Medulla oblongata (tissue), 1 donor: ENCODE measurements around the gene PRIMA1.

Experiments
- DNase-seq: peaks from one replicate; pipeline ENCODE4 v3.0.0-alpha.2; 2015; ENCODE audit errors: extremely low spot score

PRIMA1 gene

DNA sequence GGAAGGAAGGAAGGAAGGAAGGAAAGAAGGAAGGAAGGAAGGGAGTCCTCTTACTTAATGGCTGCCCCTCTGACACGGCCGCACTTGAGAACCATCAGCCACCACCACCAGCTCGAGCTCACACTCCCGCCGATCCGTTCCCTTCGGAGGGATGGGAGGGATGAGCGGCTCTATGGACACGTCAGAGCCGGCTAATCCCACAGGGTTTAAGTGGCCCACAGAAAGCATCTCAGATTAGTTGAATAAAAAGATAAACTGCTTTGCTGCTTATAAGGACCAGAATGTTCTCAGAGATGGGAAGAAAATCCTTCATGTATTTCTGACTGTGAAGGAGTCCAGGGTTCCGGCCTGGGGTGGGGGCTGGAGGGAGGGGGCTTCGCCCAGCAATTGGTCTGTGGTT, 31.1 kb downstream of the PRIMA1 start:
- DNase-seq = no peak

DNA sequence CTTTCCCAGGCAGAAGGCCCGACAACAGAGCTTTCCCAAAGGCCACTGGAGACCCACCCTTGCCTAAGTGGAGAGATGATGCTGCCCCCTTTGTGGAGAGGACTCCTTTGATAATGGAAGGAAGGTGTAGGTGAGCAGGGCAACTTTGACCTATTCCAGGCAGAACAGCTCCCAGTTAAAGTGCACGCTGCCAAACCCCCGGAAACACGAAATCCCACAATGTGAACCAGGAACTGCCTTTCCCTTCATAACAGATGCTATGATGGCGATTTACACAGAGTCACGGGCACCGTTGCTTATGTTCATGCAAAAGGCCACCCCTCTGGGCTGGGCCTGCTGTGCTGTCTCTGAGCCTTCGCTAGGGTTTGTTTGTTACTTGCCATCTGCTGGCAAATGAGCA, 34.6 kb downstream of the PRIMA1 start:
- DNase-seq = no peak

DNA sequence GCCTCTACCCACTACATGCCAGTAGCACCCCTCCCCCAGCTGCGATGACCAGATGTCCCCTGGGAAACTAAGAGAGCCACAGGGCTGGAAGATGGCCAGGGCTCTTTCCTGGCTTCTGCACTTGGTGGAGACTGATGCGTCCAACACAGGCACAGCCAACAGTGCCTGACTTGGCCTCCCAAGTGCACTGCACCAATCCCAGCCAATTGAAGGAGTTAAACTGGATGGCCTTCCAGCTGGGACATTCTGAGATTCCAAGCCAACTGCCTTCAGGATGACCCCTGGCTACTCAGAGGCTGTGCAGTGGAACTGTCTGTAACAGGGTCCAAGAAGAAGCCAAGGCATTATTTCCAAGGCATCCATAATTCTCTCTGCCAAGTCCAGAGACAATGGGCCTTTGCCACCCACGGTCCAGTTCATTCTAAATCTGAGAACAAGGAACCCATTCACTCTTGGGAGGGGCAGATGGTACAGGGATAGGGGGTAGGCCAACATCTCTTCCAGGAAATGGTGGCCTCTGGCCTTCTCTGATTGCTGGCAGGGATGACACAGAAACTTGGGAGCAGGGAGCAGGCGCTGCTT, 35.2 kb downstream of the PRIMA1 start:
- peak; percentile 98 for DNase-seq

DNA sequence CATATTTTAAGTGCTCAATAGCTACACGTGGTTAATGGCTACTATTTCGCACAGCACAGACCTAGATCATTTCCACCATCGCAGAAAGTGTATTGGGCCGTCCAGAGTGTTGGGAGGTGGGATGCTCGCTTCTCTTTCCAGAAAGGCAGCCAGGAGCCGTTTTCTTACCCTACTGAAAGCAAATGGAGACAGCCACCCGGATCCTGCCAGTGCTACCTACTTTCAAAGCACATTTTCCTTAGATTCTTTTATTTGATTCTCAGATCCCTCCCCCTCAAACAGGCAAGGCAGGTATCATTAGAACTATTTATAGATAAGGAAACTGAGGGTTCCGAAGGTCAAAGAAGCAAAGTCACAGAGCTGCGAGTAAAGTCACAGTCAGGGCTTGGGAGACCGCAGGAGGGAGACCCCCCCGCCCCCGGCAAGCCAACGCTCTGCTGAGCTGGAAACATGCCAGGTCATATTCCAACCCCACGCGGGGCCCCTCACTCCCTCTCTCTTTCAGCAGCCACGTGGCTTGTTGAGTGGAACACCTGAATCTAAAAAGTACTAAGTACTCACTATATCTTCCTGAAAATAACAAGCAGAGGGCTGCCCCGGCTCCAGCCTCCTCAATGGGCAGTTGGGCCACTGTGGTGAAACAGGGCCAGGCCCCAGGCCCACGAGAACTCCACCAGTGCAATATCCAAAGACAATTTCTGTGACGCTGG, 36.2 kb downstream of the PRIMA1 start:
- DNase-seq = no peak

DNA sequence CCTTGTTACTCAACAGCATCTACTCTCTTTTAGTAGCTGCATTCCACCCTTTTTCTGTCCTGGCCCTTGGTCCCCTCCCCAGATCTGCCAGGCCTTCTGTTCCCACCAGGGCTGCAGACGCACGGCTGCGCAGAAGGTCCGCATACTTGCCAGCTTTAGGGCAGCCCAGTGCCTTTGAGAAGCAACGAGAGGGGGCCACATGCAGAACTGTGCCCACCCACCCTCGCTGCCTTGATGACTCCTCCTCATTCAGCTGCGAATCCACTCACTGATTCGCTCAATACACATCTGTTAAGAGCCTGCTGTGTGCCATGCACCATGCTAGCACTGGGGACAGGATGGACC, 39.2 kb downstream of the PRIMA1 start:
- DNase-seq = no peak

DNA sequence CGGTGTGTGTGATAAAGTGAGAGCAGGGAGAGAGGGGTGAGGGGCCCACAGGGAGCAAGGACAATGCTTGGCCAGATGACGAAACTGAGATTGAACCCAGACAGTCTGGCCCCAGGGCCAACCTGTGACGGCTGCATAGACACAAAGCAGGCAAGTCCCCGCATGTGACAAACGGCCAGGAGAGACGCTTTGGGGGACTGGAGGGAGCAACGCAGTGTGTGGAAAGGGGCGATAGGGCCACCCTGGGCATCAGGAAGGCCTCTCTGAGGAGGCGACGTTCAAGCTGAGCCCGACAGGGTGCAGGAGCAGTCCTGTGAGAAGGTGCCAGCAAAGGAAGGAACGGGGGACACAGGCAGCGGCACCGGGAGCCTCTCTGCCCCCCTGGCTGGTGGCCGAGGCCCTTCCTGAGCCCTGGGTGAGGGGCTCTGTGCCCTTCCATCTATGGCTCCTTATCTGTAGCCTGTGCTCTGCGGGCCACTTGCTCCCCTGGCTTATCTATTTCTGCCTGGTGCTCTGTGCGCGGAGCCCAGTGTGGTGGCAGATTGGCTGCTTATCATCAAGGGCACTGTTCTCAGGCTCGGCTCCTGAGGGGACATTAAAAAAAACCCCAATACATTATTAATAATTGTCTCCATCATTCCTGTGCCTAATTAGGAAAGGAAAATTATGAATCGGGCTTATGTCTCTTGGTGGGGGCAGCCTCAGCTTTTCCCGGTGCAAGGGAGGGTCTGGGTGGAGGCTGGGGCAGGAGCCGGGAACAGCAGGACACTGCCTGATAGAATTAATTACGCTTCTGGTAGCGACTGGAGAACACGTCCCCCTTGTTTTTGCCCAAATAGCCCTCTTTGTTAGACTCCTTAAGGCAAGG, 39.8 kb downstream of the PRIMA1 start:
- peak; percentile 48 for DNase-seq

DNA sequence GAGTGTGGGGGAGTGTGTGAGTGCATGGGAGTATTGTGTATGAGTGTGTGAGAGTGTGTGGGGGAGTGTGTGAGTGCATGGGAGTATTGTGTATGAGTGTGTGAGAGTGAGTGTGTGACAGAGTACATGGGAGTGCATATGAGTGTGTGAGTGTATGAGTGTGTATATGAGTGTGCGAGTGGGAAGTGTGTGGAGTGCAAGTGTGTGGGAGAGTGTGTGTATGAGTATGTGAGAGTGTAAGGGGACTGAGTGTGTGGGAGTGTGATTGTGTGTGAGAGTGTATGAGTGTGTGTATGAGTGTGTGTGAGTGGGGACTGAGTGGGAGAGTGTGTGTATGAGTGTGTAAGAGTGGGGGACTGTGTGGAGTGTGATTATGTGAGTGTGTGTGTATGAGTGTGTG, 40.7 kb downstream of the PRIMA1 start:
- DNase-seq = no peak

DNA sequence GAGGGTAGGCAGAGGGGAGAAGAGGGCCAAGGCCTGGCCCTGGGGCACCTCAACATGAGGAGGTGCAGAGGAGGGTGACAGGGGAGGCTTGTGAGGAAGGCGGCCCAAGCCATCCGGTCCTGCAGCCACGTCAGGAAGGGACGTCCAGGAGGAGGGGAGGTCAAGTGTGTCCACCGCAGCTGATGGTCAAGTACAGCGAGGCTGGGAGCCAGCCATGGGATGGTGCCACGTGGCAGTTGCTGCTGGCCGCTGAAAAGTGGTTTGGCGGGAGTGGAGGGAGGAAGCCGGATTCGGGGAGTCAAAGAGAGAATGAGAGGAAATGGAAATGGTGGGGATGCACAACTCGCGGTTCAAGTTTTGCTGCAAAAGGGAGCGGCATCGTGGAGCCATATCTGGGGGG, 41.2 kb downstream of the PRIMA1 start:
- peak; percentile 78 for DNase-seq

DNA sequence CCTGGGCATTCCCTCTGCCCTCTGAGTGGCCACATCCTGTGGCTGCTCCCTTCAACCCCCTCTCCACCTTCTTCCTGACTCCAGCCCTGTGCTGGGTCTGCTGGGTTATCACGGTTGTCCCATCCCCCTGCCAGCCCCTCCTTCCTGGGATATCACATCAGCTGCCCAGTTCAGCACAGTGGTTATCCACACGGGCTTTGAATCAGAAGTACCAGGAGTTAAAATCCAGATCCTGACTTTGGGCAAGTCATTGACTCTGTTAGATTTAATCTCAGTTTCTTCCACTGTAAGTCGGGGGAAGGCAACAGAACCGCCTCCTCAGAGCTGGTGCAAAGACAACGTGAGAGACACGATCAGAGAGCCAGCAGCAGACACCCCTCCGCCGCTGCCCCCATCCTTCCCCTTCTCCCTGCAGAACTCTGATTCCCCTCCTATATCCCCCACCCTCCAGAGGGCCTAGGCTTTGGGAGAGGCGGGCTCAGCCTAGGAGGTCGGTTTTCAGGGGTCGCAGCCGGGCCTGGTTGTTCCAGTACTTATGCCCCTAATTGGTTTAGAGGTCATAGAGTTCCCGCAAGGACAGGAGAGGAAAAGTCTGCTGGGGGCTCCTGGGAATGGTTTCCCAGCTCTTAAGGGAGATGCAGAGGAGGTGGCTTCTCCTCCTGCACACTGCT, 42.5 kb downstream of the PRIMA1 start:
- DNase-seq = no peak

DNA sequence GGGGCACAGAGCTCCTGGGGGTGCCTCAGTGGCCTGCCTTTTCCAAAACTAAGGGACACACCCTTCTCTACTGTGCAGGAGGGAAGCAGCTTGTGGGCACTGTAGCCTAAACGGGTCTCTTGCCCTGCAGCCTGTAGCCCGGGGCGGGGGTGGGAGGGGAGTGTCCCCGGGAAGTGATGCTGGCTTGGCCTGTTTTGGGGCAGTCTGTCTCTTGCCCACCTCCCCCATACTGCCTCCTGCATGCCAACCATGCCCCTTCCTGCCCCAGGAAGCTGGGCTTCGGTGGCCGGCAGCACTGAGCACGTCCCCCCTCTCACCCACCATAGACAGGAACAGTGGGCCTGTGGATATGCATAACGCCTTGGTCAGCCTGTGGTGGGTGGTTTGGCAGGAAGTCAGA, 43.4 kb downstream of the PRIMA1 start:
- no peak for DNase-seq

DNA sequence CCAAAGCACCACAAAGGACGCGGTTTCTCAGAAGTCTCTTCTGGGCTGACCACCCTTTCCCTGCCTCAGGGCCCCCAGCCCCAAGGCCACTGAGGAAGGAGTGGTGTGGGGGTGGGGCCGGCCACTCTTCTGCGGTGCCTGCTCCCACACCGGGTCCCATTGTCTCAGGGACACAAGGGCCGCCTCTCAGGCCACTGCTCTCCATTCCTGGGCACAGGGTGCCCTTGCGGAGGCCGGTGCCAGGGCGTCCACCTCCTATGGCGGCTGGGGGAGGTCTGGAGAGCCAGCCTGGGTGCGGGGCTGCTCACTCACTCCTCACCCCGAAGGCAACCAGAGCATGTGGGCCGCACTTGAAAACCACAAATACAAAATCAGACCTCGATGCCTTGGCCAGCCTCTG, 44.1 kb downstream of the PRIMA1 start:
- peak; percentile 82 for DNase-seq

DNA sequence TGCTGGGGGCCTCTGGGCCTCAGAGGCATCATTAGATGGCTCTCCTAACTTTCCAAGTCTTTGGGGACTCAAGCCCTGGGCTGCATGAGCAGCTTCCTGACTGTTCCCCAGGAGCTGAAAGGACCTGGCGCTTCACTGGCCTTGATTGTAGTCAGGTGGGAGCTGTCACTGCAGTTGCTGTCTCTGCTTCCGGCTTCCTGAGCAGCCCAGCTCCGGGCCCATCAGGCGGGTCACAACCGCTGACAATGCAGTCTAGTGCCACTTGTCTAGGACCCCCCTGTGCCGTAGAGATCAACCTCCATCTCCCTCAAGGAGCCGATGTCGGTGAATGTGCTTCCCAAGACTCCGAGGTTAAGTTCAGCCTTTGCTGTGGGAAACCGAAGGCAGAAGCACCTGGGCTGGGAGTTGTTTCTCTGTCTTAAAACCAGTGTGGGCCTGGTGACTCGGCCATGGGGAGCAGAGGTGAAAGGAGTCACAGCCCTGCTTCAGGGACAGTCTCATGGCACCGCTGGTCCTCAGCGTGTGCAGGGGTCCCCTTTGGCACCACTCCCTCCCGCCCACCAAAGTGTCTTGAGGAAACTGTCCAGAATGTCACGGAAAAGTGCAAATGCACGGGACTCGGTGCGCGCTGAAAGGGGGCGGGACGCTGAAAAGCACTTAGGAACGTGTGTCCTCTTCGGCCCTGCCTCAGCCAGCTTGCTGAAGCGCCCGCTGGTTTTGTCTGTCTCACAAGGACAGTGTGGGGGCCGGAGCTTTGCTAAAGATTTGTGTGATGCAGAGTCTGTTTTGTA, 44.8 kb downstream of the PRIMA1 start:
- DNase-seq = no peak

DNA sequence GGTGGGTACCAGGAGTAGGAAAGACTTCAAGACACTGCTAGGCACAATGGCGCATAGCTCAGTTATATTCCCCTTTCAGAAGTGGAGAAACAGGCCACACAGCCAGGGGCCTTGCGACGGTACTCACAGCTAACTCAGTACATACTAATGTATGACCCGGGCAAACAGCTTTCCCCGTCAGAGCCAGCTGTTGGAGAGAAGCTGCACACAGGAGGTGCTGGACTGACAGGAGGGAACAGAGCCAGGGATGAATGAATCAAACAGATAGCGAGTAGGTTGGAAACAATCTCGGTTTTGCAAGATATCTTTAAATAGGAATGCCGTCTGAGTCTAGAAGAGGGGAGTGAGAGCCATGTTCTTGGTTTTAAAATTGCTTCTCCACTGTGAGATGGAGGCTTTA, 45.5 kb downstream of the PRIMA1 start:
- no peak for DNase-seq

DNA sequence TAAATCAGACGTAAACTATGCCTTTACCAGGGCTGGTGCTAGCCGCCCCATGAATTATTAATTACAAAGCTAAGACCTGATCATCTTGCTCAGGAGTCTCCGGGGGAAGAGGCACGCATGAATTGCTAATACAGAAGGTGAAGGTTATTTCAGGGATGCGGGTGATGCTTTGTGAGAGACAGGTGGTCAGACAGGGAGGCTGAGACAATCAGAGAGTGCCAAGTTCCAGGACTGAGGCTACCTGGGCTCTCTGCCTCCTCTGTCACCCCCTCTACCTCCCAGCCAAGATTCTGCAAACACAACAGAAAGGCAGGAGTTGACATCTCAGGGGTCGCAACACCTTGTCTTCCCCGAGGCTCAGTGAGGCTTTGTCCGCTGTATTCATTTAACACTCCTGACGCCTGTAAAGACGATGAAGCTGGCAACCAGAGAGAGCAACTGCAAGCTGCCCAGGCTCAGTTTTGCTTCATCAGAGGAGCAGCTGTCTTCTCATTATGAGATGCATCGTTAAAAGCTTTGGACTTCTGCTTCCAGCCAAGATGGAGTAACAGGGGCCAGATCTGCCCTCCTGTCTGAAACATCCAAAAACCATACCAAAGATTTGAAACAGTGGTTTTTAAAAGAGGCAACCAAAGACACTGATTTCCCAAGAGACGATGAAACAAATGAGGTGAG, 46.6 kb downstream of the PRIMA1 start:
- no peak for DNase-seq

DNA sequence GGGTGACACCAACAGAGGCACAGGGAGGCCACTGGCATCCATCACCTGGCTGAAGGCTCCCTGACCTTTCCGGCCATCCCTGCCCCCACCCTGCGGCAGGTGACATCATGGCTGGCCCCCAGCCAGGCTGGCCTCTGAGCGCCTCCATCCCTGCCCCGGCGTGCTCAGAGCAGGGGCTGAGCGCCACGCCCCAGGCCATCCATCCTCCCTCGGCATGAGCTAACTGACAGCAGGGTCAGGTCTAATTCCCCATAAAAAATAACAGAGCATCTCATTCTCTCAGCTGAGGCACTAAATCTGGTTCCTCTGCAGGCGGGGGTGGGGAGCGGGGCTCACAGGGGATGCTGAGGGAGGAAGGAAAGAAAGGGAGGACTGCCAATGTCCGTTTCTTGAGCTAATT, 50.7 kb downstream of the PRIMA1 start:
- DNase-seq = no peak

DNA sequence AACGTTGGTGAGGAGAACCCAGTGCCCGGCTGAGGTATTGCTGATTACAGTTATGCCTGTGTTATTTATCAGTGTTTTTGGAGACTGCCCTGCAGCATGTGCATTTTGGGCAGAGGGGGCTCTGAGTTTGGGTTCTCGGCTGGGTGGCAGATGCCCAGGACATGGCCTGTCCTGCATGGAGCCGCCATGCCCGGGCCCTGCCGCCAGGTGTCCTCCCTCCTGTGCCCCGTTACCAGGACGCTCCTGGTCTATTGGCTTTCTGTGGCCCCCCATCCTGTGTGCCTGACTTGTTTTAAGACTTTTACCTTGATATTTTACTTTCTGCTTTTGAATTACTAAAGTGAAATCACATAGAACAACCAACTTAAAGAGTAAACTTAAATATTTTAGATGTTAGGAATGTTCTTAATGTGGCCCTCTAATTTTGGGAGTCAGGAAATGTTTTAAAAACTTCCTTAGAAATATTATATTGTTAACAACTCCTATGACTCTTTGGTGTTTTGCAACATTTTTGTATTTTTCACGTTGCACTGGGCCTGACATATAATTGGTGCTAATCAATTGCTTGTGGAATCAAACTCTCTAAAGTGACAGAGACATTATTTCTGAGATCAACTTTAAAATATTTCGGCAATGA, 51.8 kb downstream of the PRIMA1 start:
- no peak for DNase-seq

DNA sequence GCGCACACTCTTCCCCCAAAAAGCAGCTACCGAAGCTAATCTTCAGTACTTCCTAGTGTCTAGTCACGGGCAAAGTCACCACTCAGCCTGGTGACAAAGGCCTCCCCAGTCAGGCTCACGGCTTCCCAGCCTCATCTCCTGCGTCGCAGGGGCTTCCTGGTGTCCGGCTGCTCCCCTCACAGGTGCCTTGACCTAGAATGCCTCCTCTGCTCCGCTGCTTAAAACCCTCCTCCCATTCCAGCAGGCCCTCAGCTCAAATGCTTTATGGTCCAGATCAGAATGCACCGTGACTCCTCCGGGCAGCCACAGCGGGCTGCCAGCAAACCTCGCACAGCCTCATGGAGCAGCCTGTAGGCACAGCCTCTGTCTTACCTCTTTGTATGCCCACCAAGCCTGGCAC, 53.1 kb downstream of the PRIMA1 start:
- DNase-seq = no peak

DNA sequence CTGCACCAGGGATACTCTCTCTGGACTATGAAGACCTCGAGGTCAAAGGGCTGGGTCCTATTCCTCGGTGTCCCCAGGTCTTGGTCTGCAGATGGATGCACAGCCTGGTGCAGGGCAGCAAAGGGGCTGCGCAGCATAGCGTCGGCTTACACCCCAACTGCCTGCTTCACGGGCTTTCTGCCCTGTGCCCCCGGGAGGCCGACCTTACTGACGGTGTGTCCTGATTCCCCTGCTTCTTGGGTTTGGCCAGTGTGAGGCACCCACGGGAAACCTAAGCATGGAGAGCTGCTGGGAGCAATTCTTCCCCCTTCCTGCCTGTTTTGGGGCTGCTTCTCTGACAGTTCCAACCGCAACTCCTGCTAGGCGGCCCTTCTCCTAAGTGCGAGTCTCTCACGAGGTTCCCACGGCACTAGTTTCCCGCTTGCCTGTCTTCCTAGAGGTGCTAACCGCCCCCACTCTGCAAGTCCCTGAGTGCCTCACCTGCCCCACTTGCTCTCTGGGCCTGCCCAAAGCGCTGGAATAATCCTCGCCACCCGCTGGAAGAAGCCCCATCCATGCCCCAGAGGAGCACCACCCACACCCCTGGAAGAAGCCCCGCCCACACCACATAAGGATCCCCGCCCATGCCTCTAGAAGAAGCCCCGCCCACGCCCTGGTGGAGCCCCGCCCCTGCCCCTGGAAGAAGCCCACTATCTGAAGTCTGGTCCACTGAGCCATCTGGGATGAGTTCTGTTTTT, 54.0 kb downstream of the PRIMA1 start:
- DNase-seq = no peak

DNA sequence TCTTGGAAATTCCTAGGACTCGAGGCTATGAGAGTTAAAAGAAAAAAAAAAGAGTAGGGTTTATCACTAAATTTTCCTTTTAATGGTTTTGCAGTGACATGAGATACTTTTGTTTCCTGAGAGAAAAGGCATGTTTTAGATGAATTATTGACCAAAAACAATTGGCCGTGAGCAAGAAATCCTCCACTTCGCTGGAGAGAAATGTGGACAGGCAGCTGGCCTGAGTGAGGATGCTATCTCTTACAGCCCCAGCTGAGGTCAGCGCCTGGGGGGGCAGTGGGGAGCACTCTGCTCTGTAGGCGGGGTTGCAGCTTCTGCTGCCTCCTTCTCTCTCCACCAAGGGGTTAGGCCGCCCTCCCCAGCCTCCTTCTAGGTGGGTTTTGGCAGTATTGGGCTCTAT, 54.7 kb downstream of the PRIMA1 start:
- DNase-seq = peak; percentile 71

DNA sequence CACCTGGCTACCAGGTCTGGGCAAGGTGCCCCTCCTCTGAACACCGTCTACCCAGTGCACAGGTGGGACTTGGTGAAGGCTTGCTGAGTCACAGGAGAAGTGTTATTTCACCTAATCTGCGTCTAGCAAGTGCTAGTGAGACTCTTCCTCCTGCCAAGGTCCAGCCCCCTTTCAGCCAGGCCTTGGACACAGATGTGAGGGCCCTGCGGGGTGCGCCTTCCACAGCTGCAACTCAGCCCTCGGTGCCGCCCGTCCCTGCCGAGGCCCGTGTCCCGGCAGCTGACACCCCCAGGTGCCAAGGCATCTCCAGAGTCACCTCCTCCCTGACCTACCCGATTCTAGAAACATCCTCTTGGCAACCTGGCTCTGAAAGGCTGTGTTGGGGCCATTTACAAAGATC, 55.1 kb downstream of the PRIMA1 start:
- DNase-seq = no peak
